ENCODE results near the gene CTTNBP2NL. TPM values are rescaled to one million over a fixed set of nuclear protein-coding genes. Genes with fewer than 3 reads are reported as not detected.
A peak's percentile ranks its signal among the peaks of the same experiment; 100 is the strongest.
"Not testable (repeated sequence)": the region's sequence is repeated elsewhere in the genome, so short reads cannot be mapped to it uniquely, and the experiment has no call there.

CTTNBP2NL gene
- total RNA-seq, 1 donor from 2014 or later: 63.4 TPM

GRCh38 chr1:112383759-112384370 is 12.1 kb upstream of the CTTNBP2NL start:
- ATAC-seq (no peak), DNase-seq (ENCODE audit: low spot score) (no peak)
- intact Hi-C loops (cut with DNase I): loop anchor here (10.0 kb wide), 2 partner anchors 111 to 321 kb away; partner anchors contain the start of gene RHOC

GRCh38 chr1:112386024-112386723 is 9.8 kb upstream of the CTTNBP2NL start:
- intact Hi-C loops (cut with DNase I): loop anchor here (10.0 kb wide), 2 partner anchors 109 to 319 kb away; partner anchors contain the start of gene RHOC

GRCh38 chr1:112386731-112387346 is 9.2 kb upstream of the CTTNBP2NL start:
- DNase-seq (ENCODE audit: low spot score) (no peak), ATAC-seq (no peak)
- intact Hi-C loops (cut with DNase I): loop anchor here (10.0 kb wide), 2 partner anchors 108 to 318 kb away; partner anchors contain the start of gene RHOC

More at GRCh38 chr1:112386024-112386723, 9.8 kb upstream of the CTTNBP2NL start:
- DNase-seq (ENCODE audit: low spot score) (no peak), ATAC-seq (no peak)

GRCh38 chr1:112387807-112388206 is 8.2 kb upstream of the CTTNBP2NL start:
- no peak for DNase-seq (ENCODE audit: low spot score)
- intact Hi-C loops (cut with DNase I): loop anchor here (10.0 kb wide), 2 partner anchors 107 to 317 kb away; partner anchors contain the start of gene RHOC
- ATAC-seq: no peak

- intact Hi-C loops (cut with DNase I): loop anchor here (10.0 kb wide), 2 partner anchors 106 to 316 kb away; partner anchors contain the start of gene RHOC
- ATAC-seq (peak; percentile 67), DNase-seq (ENCODE audit: low spot score) (no peak)
These were observed 7.6 kb upstream of the CTTNBP2NL start for GRCh38 chr1:112388436-112388835.

- DNase-seq (ENCODE audit: low spot score) (no peak), ATAC-seq (no peak)
- intact Hi-C loops (cut with DNase I): loop anchor here (5.0 to 10.0 kb wide), 3 partner anchors 78 to 315 kb away; partner anchors contain the start of gene RHOC
These were observed 6.3 kb upstream of the CTTNBP2NL start for GRCh38 chr1:112389689-112390088.

- not testable (repeated sequence) for DNase-seq (ENCODE audit: low spot score); ATAC-seq
These were observed 5.7 kb upstream of the CTTNBP2NL start for GRCh38 chr1:112390335-112390734.

GRCh38 chr1:112390775-112391602 is 5.0 kb upstream of the CTTNBP2NL start:
- ATAC-seq (peak; percentile 89), DNase-seq (ENCODE audit: low spot score) (peak; percentile 94)
- intact Hi-C loops (cut with DNase I): loop anchor here (5.0 kb wide), 1 partner anchor 76 kb away; no protein-coding TSS in a partner anchor

More at GRCh38 chr1:112390335-112390734, 5.7 kb upstream of the CTTNBP2NL start:
- intact Hi-C loops (cut with DNase I): loop anchor here (5.0 kb wide), 1 partner anchor 77 kb away; no protein-coding TSS in a partner anchor

GRCh38 chr1:112391603-112391940 is 4.4 kb upstream of the CTTNBP2NL start:
- intact Hi-C loops (cut with DNase I): loop anchor here (5.0 kb wide), 1 partner anchor 76 kb away; no protein-coding TSS in a partner anchor
- ATAC-seq (no peak), DNase-seq (ENCODE audit: low spot score) (no peak)

GRCh38 chr1:112393631-112393974 is 2.4 kb upstream of the CTTNBP2NL start:
- ATAC-seq: no peak
- intact Hi-C loops (cut with DNase I): loop anchor here (5.0 kb wide), 1 partner anchor 74 kb away; no protein-coding TSS in a partner anchor
- no peak for DNase-seq (ENCODE audit: low spot score)

- DNase-seq (ENCODE audit: low spot score): no peak
- intact Hi-C loops (cut with DNase I): loop anchor here (5.0 kb wide), 1 partner anchor 73 kb away; no protein-coding TSS in a partner anchor
- ATAC-seq: no peak
These were observed 1.3 kb upstream of the CTTNBP2NL start for GRCh38 chr1:112394743-112395062.

GRCh38 chr1:112395256-112395820 is 676 bp upstream of the CTTNBP2NL start:
- no peak for ATAC-seq
- intact Hi-C loops (cut with DNase I): no loop called here

GRCh38 chr1:112396653-112397471 is 848 bp downstream of the CTTNBP2NL start:
- DNase-seq (ENCODE audit: low spot score): no peak
- intact Hi-C loops (cut with DNase I): no loop called here
- ATAC-seq: peak; percentile 2

More at GRCh38 chr1:112395256-112395820, 676 bp upstream of the CTTNBP2NL start:
- DNase-seq (ENCODE audit: low spot score): no peak

GRCh38 chr1:112397841-112398240 is 1.8 kb downstream of the CTTNBP2NL start:
- ATAC-seq (no peak), DNase-seq (ENCODE audit: low spot score) (no peak)
- intact Hi-C loops (cut with DNase I): no loop called here

GRCh38 chr1:112399456-112399855 is 3.4 kb downstream of the CTTNBP2NL start:
- DNase-seq (ENCODE audit: low spot score) (no peak), ATAC-seq (no peak)
- intact Hi-C loops (cut with DNase I): no loop called here

- ATAC-seq; intact Hi-C loops (cut with DNase I); DNase-seq (ENCODE audit: low spot score): not testable (repeated sequence)
These were observed 4.7 kb downstream of the CTTNBP2NL start for GRCh38 chr1:112400706-112401105.

Measured in sciatic nerve (tissue), 2 donors.